Cardiac muscle cell (in vitro differentiated cells and primary cell): ENCODE data around the gene FHIT. TPM values are rescaled to one million over a fixed set of nuclear protein-coding genes. Genes with fewer than 3 reads are reported as not detected.

Experiments used
- DNase-seq, 2 donors: peaks; one replicate each; pipeline versions ENCODE4 v3.0.0 to v3.0.0-alpha.2; 2010 to 2017; ENCODE audit warnings: low read depth in 1 of 2, low spot score in 1 of 2
- H3K27ac ChIP-seq: fragments of 200-600 bp; sonication (generic); 2 replicates; pipeline ENCODE4 v1.5.1; 2016
- H3K27me3 ChIP-seq: fragments of 200-600 bp; sonication (generic); 2 replicates; pipeline ENCODE4 v1.6.0; 2016; ENCODE audit warnings: control low read depth
- H3K36me3 ChIP-seq: fragments of 200-600 bp; sonication (generic); 2 replicates; pipeline ENCODE4 v1.5.1; 2016; ENCODE audit warnings: control low read depth
- H3K4me1 ChIP-seq: fragments of 200-600 bp; sonication (generic); 2 replicates; pipeline ENCODE4 v1.8.1; 2017; ENCODE audit warnings: low read depth, mild to moderate bottlenecking, mixed run types
- H3K4me3 ChIP-seq: fragments of 200-600 bp; sonication (generic); 2 replicates; pipeline ENCODE4 v1.5.1; 2016; ENCODE audit warnings: mild to moderate bottlenecking
- H3K9me3 ChIP-seq: fragments of 200-600 bp; sonication (generic); 2 replicates; pipeline ENCODE4 v1.5.1; 2017; ENCODE audit warnings: low read depth, mild to moderate bottlenecking, control low read depth
- polyA plus RNA-seq: library from polyadenylated mRNA; unstranded; fragments of >200 nt; fragmentation: Nextera tagmentation; extraction: Ambion mirVana; gene quantifications from 2 replicates; pipeline ENCODE4 v1.2.1, GENCODE V29; 2016
- total RNA-seq: library from RNA; depleted of rRNA; stranded (reverse); fragments of >200 nt; gene quantifications from 2 replicates; pipeline ENCODE4 v1.2.3, GENCODE V29; 2016
- TF ChIP-seq, protein P1 (sequence below): IDR thresholded peaks from 2 replicates; pipeline ENCODE4 v1.5.1; 2012; ENCODE audit warnings: low read depth, mild to moderate bottlenecking, low read length

FHIT gene
- total and polyA plus RNA-seq, 2 experiments from 2014 or later, result 6.9 to 12.5 TPM

DNA sequence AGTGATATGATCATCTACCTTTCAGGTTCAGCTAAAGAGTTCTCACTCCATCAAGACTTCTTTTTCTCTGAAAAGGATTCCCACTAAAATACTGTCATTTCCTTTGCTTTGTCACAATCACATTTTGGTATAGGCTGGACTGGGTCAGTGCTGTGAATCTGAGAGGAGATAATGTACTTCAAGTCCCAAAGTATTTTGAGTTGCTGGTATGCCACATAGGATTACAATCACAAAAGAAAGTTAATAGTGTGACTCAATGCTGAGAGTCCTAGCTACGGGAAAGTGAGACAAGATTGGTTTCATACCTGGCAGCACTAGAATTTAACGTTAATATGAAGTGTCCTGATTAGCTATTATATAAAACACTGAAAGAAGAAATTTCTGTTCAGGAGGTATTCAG is 1073.5 kb downstream of the FHIT start:
- Histone ChIP-seq H3K4me1 (no peaks in the 10 kb centered on the region), H3K4me3 (no peak overlapping the region), H3K9me3 (no peaks in the 10 kb centered on the region)

DNA sequence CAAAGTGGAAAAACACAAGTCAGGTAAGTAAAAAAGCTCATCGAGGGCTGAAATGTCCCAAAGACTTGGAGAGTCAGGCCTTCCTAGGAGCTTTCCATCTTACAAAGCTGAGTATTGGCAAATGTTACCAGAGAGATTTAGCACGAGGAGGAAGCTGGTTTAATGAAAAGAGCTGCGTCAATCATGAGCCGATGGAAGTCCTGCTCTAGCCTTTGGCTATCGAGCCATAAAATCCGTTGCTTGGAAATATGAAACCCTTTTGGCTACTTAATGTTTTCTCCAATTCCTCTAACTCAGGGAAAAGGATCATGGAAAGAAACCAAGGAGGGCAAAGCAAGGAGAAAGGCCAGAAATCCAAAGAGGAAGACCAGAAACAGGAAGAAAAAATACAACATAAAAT is 1074.6 kb downstream of the FHIT start:
- Histone ChIP-seq H3K27me3 (no peaks in the 10 kb centered on the region), H3K36me3 (no peaks in the 10 kb centered on the region), H3K9me3 (no peaks in the 10 kb centered on the region), H3K4me3 (no peak overlapping the region), H3K4me1 (no peaks in the 10 kb centered on the region), H3K27ac (no peak overlapping the region)
- no peak for DNase-seq
- TF ChIP-seq, protein P1, sequence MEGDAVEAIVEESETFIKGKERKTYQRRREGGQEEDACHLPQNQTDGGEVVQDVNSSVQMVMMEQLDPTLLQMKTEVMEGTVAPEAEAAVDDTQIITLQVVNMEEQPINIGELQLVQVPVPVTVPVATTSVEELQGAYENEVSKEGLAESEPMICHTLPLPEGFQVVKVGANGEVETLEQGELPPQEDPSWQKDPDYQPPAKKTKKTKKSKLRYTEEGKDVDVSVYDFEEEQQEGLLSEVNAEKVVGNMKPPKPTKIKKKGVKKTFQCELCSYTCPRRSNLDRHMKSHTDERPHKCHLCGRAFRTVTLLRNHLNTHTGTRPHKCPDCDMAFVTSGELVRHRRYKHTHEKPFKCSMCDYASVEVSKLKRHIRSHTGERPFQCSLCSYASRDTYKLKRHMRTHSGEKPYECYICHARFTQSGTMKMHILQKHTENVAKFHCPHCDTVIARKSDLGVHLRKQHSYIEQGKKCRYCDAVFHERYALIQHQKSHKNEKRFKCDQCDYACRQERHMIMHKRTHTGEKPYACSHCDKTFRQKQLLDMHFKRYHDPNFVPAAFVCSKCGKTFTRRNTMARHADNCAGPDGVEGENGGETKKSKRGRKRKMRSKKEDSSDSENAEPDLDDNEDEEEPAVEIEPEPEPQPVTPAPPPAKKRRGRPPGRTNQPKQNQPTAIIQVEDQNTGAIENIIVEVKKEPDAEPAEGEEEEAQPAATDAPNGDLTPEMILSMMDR, result no peak

More for the DNA sequence above, 1073.5 kb downstream of the FHIT start:
- Histone ChIP-seq H3K27ac (no peak overlapping the region), H3K27me3 (no peaks in the 10 kb centered on the region), H3K36me3 (no peaks in the 10 kb centered on the region)
- TF ChIP-seq, protein P1, result no peak
- no peak for DNase-seq

DNA sequence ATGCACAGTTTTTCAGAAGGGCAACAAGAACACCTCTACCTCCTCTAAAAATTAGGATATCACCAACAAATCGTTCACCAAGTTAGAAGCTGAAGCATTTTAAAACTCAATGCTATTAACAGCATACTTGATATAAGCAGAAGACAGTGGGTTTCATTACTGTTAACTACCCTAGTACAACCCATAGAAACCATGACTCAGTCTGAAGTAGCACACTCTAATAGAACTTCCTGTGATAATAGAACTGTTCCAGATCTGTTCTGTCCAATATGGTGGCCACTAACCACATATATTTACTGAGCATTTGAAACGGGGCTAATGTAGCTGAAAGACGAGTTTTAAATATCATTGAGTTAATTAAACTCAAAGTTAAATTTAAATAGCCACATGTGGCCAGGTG is 1075.6 kb downstream of the FHIT start:
- Histone ChIP-seq H3K27ac (no peak overlapping the region), H3K27me3 (no peaks in the 10 kb centered on the region), H3K36me3 (no peaks in the 10 kb centered on the region), H3K4me1 (no peaks in the 10 kb centered on the region), H3K9me3 (no peaks in the 10 kb centered on the region), H3K4me3 (no peak overlapping the region)
- TF ChIP-seq, protein P1, result no peak
- no peak for DNase-seq

DNA sequence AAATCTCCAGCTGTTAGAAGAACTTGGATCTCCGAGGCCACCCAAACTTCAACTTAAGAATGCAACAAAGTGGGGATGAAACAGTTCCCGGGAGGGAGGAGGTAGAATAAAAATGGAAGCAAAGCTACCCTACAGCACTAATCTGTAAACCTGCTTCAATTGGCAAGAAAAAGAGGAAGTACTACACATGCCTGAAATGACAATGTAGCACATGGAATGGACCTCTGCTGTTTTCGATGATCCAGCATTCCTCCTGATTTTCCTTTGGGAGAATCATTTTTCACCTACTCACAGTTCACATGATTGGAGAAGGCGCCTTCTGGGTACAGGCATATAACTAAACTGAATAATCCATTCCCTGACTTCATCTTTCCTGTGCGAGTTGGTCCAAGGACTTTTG is 1081.5 kb downstream of the FHIT start:
- no peaks in the 10 kb centered on the region for H3K27me3 ChIP-seq
- no peaks in the 10 kb centered on the region for H3K36me3 ChIP-seq
- H3K4me3 ChIP-seq, result no peak overlapping the region
- DNase-seq, result no peak
- TF ChIP-seq, protein P1, result no peak
- H3K4me1 ChIP-seq, result peaks cover 3% of the 10 kb centered on the region
- no peaks in the 10 kb centered on the region for H3K9me3 ChIP-seq
- H3K27ac ChIP-seq, result no peak overlapping the region

DNA sequence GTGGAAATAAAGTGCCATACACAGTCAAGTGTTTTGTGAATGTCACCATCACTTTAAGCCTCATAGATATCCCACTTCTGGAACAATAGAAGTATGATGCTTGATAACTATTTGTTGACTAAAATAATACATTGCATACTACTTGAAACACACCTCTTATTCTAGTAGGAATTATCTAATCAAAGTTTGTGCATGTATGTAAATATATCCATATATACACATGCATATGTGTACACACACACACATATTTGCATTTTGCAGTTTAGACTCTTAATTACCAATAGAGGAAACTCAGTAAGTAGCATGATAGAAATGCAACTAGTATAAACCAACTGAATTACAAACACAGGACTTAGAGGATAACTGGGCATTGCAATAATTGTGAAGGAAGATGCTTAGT is 1084.1 kb downstream of the FHIT start:
- Histone ChIP-seq H3K36me3 (no peaks in the 10 kb centered on the region), H3K4me1 (peaks cover 3% of the 10 kb centered on the region), H3K27ac (no peak overlapping the region), H3K4me3 (no peak overlapping the region), H3K27me3 (no peaks in the 10 kb centered on the region), H3K9me3 (no peaks in the 10 kb centered on the region)
- TF ChIP-seq, protein P1, result no peak
- no peak for DNase-seq
